CD4-positive, alpha-beta T cell treated with Interleukin-4 for 4 hours (primary cell): ENCODE results near the gene ZNF772.

Source experiments
- DNase-seq: peaks from one replicate; pipeline ENCODE4 v3.0.0-alpha.2; 2020

The ZNF772 gene

DNA sequence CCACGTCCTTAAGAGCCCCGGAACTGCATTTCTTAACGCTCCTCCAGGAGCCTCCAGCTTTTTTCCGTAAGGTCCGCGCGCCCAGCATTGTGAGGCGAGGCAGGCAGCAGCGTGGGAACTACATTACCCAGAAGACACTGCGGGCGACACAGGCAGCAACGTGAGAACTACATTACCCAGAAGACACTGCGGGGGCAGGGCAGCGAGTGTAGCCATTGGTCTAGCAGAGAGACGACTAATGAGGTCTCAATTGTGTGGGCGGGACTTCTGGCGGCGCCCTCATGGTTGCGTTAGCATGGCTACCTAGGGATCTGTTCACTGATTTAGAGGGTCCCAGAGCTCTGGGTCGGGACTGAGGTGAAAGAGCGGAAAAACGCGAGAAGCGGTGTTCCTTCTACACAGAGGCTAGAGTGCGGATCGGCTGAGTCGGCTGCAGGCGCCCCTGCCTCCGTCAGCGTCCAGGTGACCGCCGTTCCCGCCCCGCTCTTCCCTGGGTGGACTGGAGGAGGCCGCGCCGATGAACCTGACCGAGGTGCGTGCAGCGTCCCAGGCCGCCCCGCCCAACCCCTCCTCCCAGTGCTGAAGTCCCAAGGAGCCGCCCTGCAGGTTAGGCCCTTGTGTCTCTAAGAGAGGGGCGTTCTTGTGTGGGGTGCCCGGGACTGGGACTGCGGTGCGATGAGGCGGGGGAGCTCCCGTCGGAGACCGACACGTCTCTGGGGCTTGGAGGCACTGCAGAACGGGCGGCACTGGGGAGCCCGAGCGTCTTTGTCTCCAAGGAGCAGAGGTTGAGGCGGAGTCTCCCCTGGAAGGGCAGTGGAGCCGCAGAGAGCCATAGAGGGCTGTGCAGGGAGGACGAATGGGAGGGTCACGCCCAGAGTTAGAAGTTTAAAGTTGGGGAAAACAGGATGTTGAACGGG is 42.0 kb downstream of the ZNF772 start, which contains the start of gene ZNF749:
TSS of gene ZNF749 (plus strand) at position 264 of the 917 bp plus-strand sequence. CDS start at position 518, 254 bp downstream.
- DNase-seq, result peak; percentile 98

DNA sequence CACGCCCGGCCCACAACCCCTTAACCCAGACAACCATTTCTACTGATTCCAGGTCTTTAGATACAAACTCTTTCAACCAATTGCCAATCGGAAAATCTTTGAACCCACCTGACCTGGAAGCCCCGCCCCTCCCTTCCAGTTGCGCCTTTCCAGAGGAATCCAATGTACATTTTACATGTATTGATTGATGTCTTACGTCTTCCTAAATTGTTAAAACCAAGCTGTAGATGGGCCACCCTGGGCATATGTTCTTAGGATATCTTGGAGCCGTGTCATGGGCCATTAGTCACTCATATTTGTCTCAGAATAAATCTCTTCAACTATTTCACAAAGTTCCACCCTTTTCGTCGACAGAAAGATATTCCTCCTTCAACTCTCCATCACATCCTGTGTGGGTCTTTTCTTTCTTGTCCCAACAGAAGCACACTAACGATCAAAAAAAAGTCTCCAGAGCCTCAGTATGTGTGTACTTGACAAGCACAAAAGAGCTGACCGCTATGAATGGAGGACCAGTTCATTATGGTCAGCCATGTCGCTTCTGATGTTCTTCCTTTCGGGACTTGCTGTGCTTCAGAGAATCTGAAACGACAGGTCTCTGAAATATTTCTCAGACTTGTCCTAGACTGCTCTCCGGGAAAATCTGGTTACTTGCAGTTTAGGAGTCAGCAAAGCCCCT is 42.8 kb downstream of the ZNF772 start:
- no peak for DNase-seq

DNA sequence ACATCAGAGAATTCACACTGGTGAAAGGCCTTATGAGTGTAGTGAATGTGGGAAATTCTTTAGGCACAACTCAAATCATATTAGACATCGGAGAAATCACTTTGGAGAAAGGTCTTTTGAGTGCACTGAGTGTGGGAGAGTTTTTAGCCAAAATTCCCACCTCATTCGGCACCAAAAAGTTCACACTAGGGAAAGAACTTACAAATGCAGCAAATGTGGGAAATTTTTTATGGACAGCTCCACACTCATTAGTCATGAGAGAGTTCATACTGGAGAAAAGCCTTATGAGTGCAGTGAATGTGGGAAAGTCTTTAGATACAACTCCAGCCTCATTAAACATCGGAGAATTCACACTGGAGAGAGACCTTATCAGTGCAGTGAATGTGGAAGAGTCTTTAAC is 56.3 kb downstream of the ZNF772 start:
- no peak for DNase-seq

- no peak for DNase-seq
Measured at GRCh38 chr19:57419439-57419838, 57.9 kb downstream of the ZNF772 start.
